Rectal smooth muscle tissue (tissue), 1 donor: ENCODE measurements around the gene ACER2.

Source experiments
- H3K27ac ChIP-seq: one replicate; pipeline ENCODE4 v1.7.0; 2013; ENCODE audit warnings: low read depth, low read length, inconsistent platforms
- H3K27me3 ChIP-seq: one replicate; pipeline ENCODE4 v1.7.0; 2013; ENCODE audit warnings: low read length; ENCODE audit not compliant: control insufficient read depth, insufficient read depth
- H3K36me3 ChIP-seq: one replicate; pipeline ENCODE4 v1.7.0; 2013; ENCODE audit warnings: low read length; ENCODE audit not compliant: control insufficient read depth, insufficient read depth
- H3K4me1 ChIP-seq: one replicate; pipeline ENCODE4 v1.7.0; 2013; ENCODE audit warnings: low read length; ENCODE audit not compliant: control insufficient read depth, insufficient read depth
- H3K4me3 ChIP-seq: one replicate; pipeline ENCODE4 v1.7.0; 2013; ENCODE audit warnings: low read length
- H3K9ac ChIP-seq: one replicate; pipeline ENCODE4 v1.7.0; 2013; ENCODE audit warnings: low read length

Gene ACER2

DNA sequence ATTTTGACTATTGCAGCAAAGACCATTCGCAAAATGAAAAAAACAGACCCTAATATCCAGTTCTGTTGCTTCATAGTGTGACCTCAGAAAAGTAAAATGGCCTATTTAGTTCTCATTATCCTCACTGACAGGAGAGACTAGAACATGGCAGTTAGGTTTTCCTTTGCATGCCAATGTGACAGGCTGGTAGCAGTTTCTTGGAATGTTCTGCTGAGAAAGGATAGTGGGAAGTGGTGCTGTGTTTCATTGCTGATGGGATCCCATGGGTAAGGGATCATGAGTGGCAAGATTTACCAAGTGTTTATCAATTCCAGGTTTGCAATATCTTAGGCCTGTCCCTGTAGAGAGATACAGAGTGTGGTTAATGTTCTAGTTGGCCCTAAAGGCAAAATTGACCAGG is 88.5 kb downstream of the ACER2 start:
- H3K27ac ChIP-seq = no peak overlapping the region

DNA sequence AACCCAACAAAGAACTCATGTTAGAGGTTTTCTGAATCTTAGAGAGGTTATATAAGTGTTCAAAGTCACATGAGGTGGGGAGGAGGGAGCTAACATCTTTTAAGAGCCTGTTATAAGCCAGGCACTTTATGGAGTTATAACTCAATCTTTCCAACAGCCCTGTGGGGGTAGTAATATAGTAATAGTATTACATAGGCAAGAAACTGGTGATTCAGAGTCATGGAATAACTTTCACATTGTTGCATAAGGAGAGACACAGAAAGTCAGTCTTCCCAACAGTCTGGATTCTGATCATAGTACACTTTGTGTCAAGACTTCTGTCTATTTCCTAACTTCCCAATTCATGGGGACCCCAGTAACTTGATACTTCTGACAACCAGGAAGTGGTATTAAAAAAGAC is 89.2 kb downstream of the ACER2 start:
- H3K27ac ChIP-seq = no peak overlapping the region
- no peak overlapping the region for H3K9ac ChIP-seq
- no peaks in the 10 kb centered on the region for H3K36me3 ChIP-seq
- H3K4me3 ChIP-seq = no peak overlapping the region
- no peaks in the 10 kb centered on the region for H3K27me3 ChIP-seq
- no peaks in the 10 kb centered on the region for H3K4me1 ChIP-seq

More for the DNA sequence above, 88.5 kb downstream of the ACER2 start:
- Histone ChIP-seq H3K36me3 (no peaks in the 10 kb centered on the region), H3K4me3 (no peak overlapping the region), H3K9ac (no peak overlapping the region), H3K27me3 (no peaks in the 10 kb centered on the region), H3K4me1 (no peaks in the 10 kb centered on the region)
